Measurements from ENCODE around the gene CD6. TPM values are rescaled to one million over a fixed set of nuclear protein-coding genes. Genes with fewer than 3 reads are reported as not detected.

Gene CD6
- total RNA-seq, 1 donor from 2014 or later: 0.47 TPM

GRCh38 chr11:60939301-60939700 is 32.2 kb upstream of the CD6 start:
- no peak for DNase-seq
- peaks cover 43% of the 10 kb centered on the region for H3K36me3 ChIP-seq
- no peak overlapping the region for H3K4me3 ChIP-seq
- intact Hi-C loops (cut with micrococcal nuclease): no loop called here
- H3K4me1 ChIP-seq: peaks cover 61% of the 10 kb centered on the region
- H3K9me3 ChIP-seq (replicated peaks): no peaks in the 10 kb centered on the region
- TF ChIP-seq CTCF (IDR thresholded peaks at IDR 0.05; ENCODE audit: borderline replicate concordance): no peak
- H3K27me3 ChIP-seq (ENCODE audit: low read depth): no peaks in the 10 kb centered on the region
- no peak overlapping the region for H3K27ac ChIP-seq (replicated peaks)

GRCh38 chr11:60939855-60940254 is 31.6 kb upstream of the CD6 start:
- no peaks in the 10 kb centered on the region for H3K9me3 ChIP-seq (replicated peaks)
- no peak overlapping the region for H3K27ac ChIP-seq (replicated peaks)
- intact Hi-C loops (cut with micrococcal nuclease): no loop called here
- no peak for TF ChIP-seq CTCF (IDR thresholded peaks at IDR 0.05; ENCODE audit: borderline replicate concordance)
- H3K36me3 ChIP-seq: peaks cover 43% of the 10 kb centered on the region
- peaks cover 61% of the 10 kb centered on the region for H3K4me1 ChIP-seq
- no peak for DNase-seq
- H3K4me3 ChIP-seq: no peak overlapping the region
- no peaks in the 10 kb centered on the region for H3K27me3 ChIP-seq (ENCODE audit: low read depth)

GRCh38 chr11:60941371-60942119 is 29.9 kb upstream of the CD6 start:
- DNase-seq: no peak
- no peak overlapping the region for H3K4me3 ChIP-seq
- no peaks in the 10 kb centered on the region for H3K27me3 ChIP-seq (ENCODE audit: low read depth)
- no peak for TF ChIP-seq CTCF (IDR thresholded peaks at IDR 0.05; ENCODE audit: borderline replicate concordance)
- intact Hi-C loops (cut with micrococcal nuclease): no loop called here
- H3K4me1 ChIP-seq: peaks cover 51% of the 10 kb centered on the region
- peak overlapping the region; percentile 36 for H3K27ac ChIP-seq (replicated peaks)
- peaks cover 52% of the 10 kb centered on the region for H3K36me3 ChIP-seq
- no peaks in the 10 kb centered on the region for H3K9me3 ChIP-seq (replicated peaks)

- peaks cover 45% of the 10 kb centered on the region for H3K4me1 ChIP-seq
- no peak for DNase-seq
- no peak for TF ChIP-seq CTCF (IDR thresholded peaks at IDR 0.05; ENCODE audit: borderline replicate concordance)
- no peak overlapping the region for H3K4me3 ChIP-seq
- H3K27ac ChIP-seq (replicated peaks): peak overlapping the region; percentile 36
- intact Hi-C loops (cut with micrococcal nuclease): no loop called here
- H3K9me3 ChIP-seq (replicated peaks): no peaks in the 10 kb centered on the region
- peaks cover 56% of the 10 kb centered on the region for H3K36me3 ChIP-seq
- no peaks in the 10 kb centered on the region for H3K27me3 ChIP-seq (ENCODE audit: low read depth)
These were observed 29.3 kb upstream of the CD6 start for GRCh38 chr11:60942219-60942618.

GRCh38 chr11:60942970-60943565 is 28.4 kb upstream of the CD6 start:
- H3K4me1 ChIP-seq: peaks cover 43% of the 10 kb centered on the region
- no peaks in the 10 kb centered on the region for H3K27me3 ChIP-seq (ENCODE audit: low read depth)
- DNase-seq: no peak
- no peaks in the 10 kb centered on the region for H3K9me3 ChIP-seq (replicated peaks)
- no peak overlapping the region for H3K4me3 ChIP-seq
- peaks cover 56% of the 10 kb centered on the region for H3K36me3 ChIP-seq
- TF ChIP-seq CTCF (IDR thresholded peaks at IDR 0.05; ENCODE audit: borderline replicate concordance): no peak
- intact Hi-C loops (cut with micrococcal nuclease): no loop called here
- H3K27ac ChIP-seq (replicated peaks): peak overlapping the region; percentile 30

Measured in left ventricle myocardium inferior (tissue), 1 donor.